Measurements from ENCODE around the gene CHRNB1. TPM values are rescaled to one million over a fixed set of nuclear protein-coding genes. Genes with fewer than 3 reads are reported as not detected.

The CHRNB1 gene
- total RNA-seq, 1 donor from 2014 or later, result 16.4 TPM

- no peaks in the 10 kb centered on the region for H3K9me3 Mint-ChIP-seq
- DNase-seq (ENCODE audit: extremely low spot score, unreplicated experiment), result no peak
- no peak for TF ChIP-seq CTCF (conservative IDR thresholded peaks at IDR 0.05)
- no peak overlapping the region for H3K27ac Mint-ChIP-seq
- H3K27me3 Mint-ChIP-seq, result no peaks in the 10 kb centered on the region
- H3K4me1 Mint-ChIP-seq (ENCODE audit: unreplicated experiment), result peaks cover 21% of the 10 kb centered on the region
- H3K36me3 Mint-ChIP-seq, result peaks cover 9% of the 10 kb centered on the region
- no peak overlapping the region for H3K4me3 Mint-ChIP-seq
Observed at GRCh38 chr17:7417056-7417655, 27.7 kb upstream of the CHRNB1 start.

- H3K4me3 Mint-ChIP-seq, result no peak overlapping the region
- TF ChIP-seq CTCF (conservative IDR thresholded peaks at IDR 0.05), result no peak
- H3K27me3 Mint-ChIP-seq, result no peaks in the 10 kb centered on the region
- H3K36me3 Mint-ChIP-seq, result peaks cover 7% of the 10 kb centered on the region
- no peaks in the 10 kb centered on the region for H3K9me3 Mint-ChIP-seq
- H3K27ac Mint-ChIP-seq, result no peak overlapping the region
- no peak for DNase-seq (ENCODE audit: extremely low spot score, unreplicated experiment)
- H3K4me1 Mint-ChIP-seq (ENCODE audit: unreplicated experiment), result peaks cover 12% of the 10 kb centered on the region
Observed at GRCh38 chr17:7418472-7419152, 26.2 kb upstream of the CHRNB1 start.

GRCh38 chr17:7419819-7420610 is 24.8 kb upstream of the CHRNB1 start, which contains the start of gene SPEM1:
SPEM1 (plus strand) TSS chr17:7420324; CDS start chr17:7420385, 61 bp downstream.
- H3K4me3 Mint-ChIP-seq, result no peak within 1 kb of the TSS
- no peak for TF ChIP-seq CTCF (conservative IDR thresholded peaks at IDR 0.05)
- H3K27me3 Mint-ChIP-seq, result no peaks in the 10 kb centered on the region
- H3K9me3 Mint-ChIP-seq, result no peaks in the 10 kb centered on the region
- peaks cover 12% of the 10 kb centered on the region for H3K4me1 Mint-ChIP-seq (ENCODE audit: unreplicated experiment)
- DNase-seq (ENCODE audit: extremely low spot score, unreplicated experiment), result no peak
- peak within 1 kb of the TSS; percentile 73 for H3K27ac Mint-ChIP-seq
- peaks cover 7% of the 10 kb centered on the region for H3K36me3 Mint-ChIP-seq

- no peak for TF ChIP-seq CTCF (conservative IDR thresholded peaks at IDR 0.05)
- H3K27me3 Mint-ChIP-seq, result no peaks in the 10 kb centered on the region
- H3K9me3 Mint-ChIP-seq, result no peaks in the 10 kb centered on the region
- no peak overlapping the region for H3K4me3 Mint-ChIP-seq
- DNase-seq (ENCODE audit: extremely low spot score, unreplicated experiment), result no peak
- no peak overlapping the region for H3K27ac Mint-ChIP-seq
- peaks cover 6% of the 10 kb centered on the region for H3K36me3 Mint-ChIP-seq
- peaks cover 12% of the 10 kb centered on the region for H3K4me1 Mint-ChIP-seq (ENCODE audit: unreplicated experiment)
Observed at GRCh38 chr17:7421186-7421585, 23.7 kb upstream of the CHRNB1 start.

- no peaks in the 10 kb centered on the region for H3K27me3 Mint-ChIP-seq
- H3K4me1 Mint-ChIP-seq (ENCODE audit: unreplicated experiment), result peaks cover 12% of the 10 kb centered on the region
- no peaks in the 10 kb centered on the region for H3K9me3 Mint-ChIP-seq
- no peak for DNase-seq (ENCODE audit: extremely low spot score, unreplicated experiment)
- no peak for TF ChIP-seq CTCF (conservative IDR thresholded peaks at IDR 0.05)
- no peak overlapping the region for H3K4me3 Mint-ChIP-seq
- no peak overlapping the region for H3K27ac Mint-ChIP-seq
- H3K36me3 Mint-ChIP-seq, result no peaks in the 10 kb centered on the region
Observed at GRCh38 chr17:7423679-7424078, 21.2 kb upstream of the CHRNB1 start.
